Fibroblast of lung (primary cell): ENCODE measurements around the gene COG5. TPM values are rescaled to one million over a fixed set of nuclear protein-coding genes. Genes with fewer than 3 reads are reported as not detected.

Source experiments
- DNase-seq, 2 donors: peaks; one replicate each; pipeline versions ENCODE4 v3.0.0 to v3.0.0-alpha.2; 2010; ENCODE audit warnings: low read depth in 2 of 2
- H2AFZ ChIP-seq: 2 replicates; pipeline ENCODE4 v1.5.1; 2012; ENCODE audit warnings: low read length, control low read depth, inconsistent platforms
- H3K27ac ChIP-seq: 2 replicates; pipeline ENCODE4 v1.5.1; 2011; ENCODE audit warnings: low read length, control low read depth; ENCODE audit not compliant: insufficient read depth
- H3K27me3 ChIP-seq: 2 replicates; pipeline ENCODE4 v1.5.1; 2011; ENCODE audit warnings: mild to moderate bottlenecking, low read length; ENCODE audit not compliant: control insufficient read depth, insufficient read depth
- H3K36me3 ChIP-seq: 2 replicates; pipeline ENCODE4 v1.5.1; 2011; ENCODE audit warnings: low read length; ENCODE audit not compliant: control insufficient read depth, insufficient read depth
- H3K4me1 ChIP-seq: 2 replicates; pipeline ENCODE4 v1.5.1; 2011; ENCODE audit warnings: low read length; ENCODE audit not compliant: control insufficient read depth, insufficient read depth; ENCODE audit errors: extremely low read depth
- H3K4me2 ChIP-seq: 2 replicates; pipeline ENCODE4 v1.5.1; 2011; ENCODE audit warnings: low read length, control low read depth; ENCODE audit not compliant: insufficient read depth; ENCODE audit errors: extremely low read depth
- H3K4me3 ChIP-seq, 4 experiments: fragments of 200-600 bp in 1 of 4; sonication (generic) in 1 of 4; replicated peaks in 1 of 4; 2 replicates each; pipeline ENCODE4 v1.5.1; 2011 to 2016; ENCODE audit warnings: low read length in 4 of 4, low read depth in 3 of 4, mild to moderate bottlenecking in 3 of 4, control low read depth in 2 of 4, inconsistent platforms in 1 of 4, mixed read lengths in 1 of 4; ENCODE audit not compliant: insufficient read depth in 1 of 4; ENCODE audit errors: control extremely low read depth in 1 of 4
- H3K79me2 ChIP-seq: 2 replicates; pipeline ENCODE4 v1.5.1; 2012; ENCODE audit warnings: mild to moderate bottlenecking, low read length, inconsistent platforms; ENCODE audit not compliant: control insufficient read depth, insufficient read depth
- H3K9ac ChIP-seq: 2 replicates; pipeline ENCODE4 v1.5.1; 2011; ENCODE audit warnings: mild to moderate bottlenecking, low read length, control low read depth; ENCODE audit not compliant: insufficient read depth
- H3K9me3 ChIP-seq: 2 replicates; pipeline ENCODE4 v1.5.1; 2012; ENCODE audit warnings: low read depth, low read length; ENCODE audit not compliant: control insufficient read depth, insufficient read depth
- H4K20me1 ChIP-seq: 2 replicates; pipeline ENCODE4 v1.5.1; 2011; ENCODE audit warnings: low read length; ENCODE audit not compliant: control insufficient read depth, insufficient read depth; ENCODE audit errors: extremely low read depth
- CTCF ChIP-seq, 2 donors: IDR thresholded peaks in 1 of 2; conservative IDR thresholded peaks in 1 of 2; 1 replicate in 1 of 2; 2 replicates in 1 of 2; pipeline ENCODE4 v1.5.1; 2011 to 2012; ENCODE audit warnings: low read length in 2 of 2, control low read depth in 1 of 2, inconsistent platforms in 1 of 2, low read depth in 1 of 2, mild to moderate bottlenecking in 1 of 2
- EZH2 ChIP-seq: IDR thresholded peaks from 2 replicates; pipeline ENCODE4 v1.5.1; 2012; ENCODE audit warnings: low read length, control low read depth, mild to moderate bottlenecking; ENCODE audit errors: missing control alignments
- polyA plus RNA-seq, 2 donors: library from polyadenylated mRNA; depleted of rRNA in 1 of 2; stranded (reverse) in 1 of 2; unstranded in 1 of 2; fragments of >200 nt; gene quantifications; 2 replicates each; pipeline ENCODE4 v1.2.1, GENCODE V29; 2011 to 2012; ENCODE audit warnings: missing spikeins in 1 of 2
- total RNA-seq: library from RNA; depleted of rRNA; stranded (reverse); fragments of >200 nt; gene quantifications from 2 replicates; pipeline ENCODE4 v1.2.1, GENCODE V29; 2014

The COG5 gene
- total and polyA plus RNA-seq, 2 donors (not counting 1 experiment from before 2014, with no cell fraction given), result 34.5 to 40.3 TPM

GRCh38 chr7:107387573-107388219 is 176.0 kb downstream of the COG5 start:
- no peaks in the 10 kb centered on the region for H3K36me3 ChIP-seq
- TF ChIP-seq CTCF (conservative IDR thresholded peaks at IDR 0.05 in 1 of 2, IDR thresholded peaks at IDR 0.05 in 1 of 2; ENCODE audit: low read depth in 1 of 2, low read length in 2 of 2), result no peak
- no peak for TF ChIP-seq EZH2
- no peaks in the 10 kb centered on the region for H3K9me3 ChIP-seq
- peak; percentile 89 to 90 for DNase-seq
- H3K9ac ChIP-seq, result no peak overlapping the region
- peaks cover 6% of the 10 kb centered on the region for H3K4me1 ChIP-seq
- H4K20me1 ChIP-seq, result no peaks in the 10 kb centered on the region
- H3K27me3 ChIP-seq, result no peaks in the 10 kb centered on the region
- no peak overlapping the region for H3K4me3 ChIP-seq
- H2AFZ ChIP-seq, result no peak overlapping the region
- peak overlapping the region; percentile 37 for H3K4me2 ChIP-seq
- H3K79me2 ChIP-seq, result no peaks in the 10 kb centered on the region
- peak overlapping the region; percentile 26 for H3K27ac ChIP-seq

- no peaks in the 10 kb centered on the region for H3K9me3 ChIP-seq
- H3K79me2 ChIP-seq, result no peaks in the 10 kb centered on the region
- H4K20me1 ChIP-seq, result no peaks in the 10 kb centered on the region
- H3K27ac ChIP-seq, result peak overlapping the region; percentile 26
- H3K4me1 ChIP-seq, result peaks cover 6% of the 10 kb centered on the region
- H3K36me3 ChIP-seq, result no peaks in the 10 kb centered on the region
- H3K4me2 ChIP-seq, result peak overlapping the region; percentile 33
- no peaks in the 10 kb centered on the region for H3K27me3 ChIP-seq
- no peak overlapping the region for H2AFZ ChIP-seq
- peak; percentile 40 to 44 for DNase-seq
- H3K4me3 ChIP-seq, result no peak overlapping the region
- TF ChIP-seq EZH2 (no peak), CTCF (conservative IDR thresholded peaks at IDR 0.05 in 1 of 2, IDR thresholded peaks at IDR 0.05 in 1 of 2; ENCODE audit: low read depth in 1 of 2, low read length in 2 of 2) (no peak)
- H3K9ac ChIP-seq, result no peak overlapping the region
Measured at GRCh38 chr7:107387128-107387527, 176.6 kb downstream of the COG5 start.

GRCh38 chr7:107386548-107387102 is 177.1 kb downstream of the COG5 start:
- Histone ChIP-seq H3K27ac (no peak overlapping the region), H3K9me3 (no peaks in the 10 kb centered on the region), H3K36me3 (no peaks in the 10 kb centered on the region), H3K79me2 (no peaks in the 10 kb centered on the region), H3K27me3 (no peaks in the 10 kb centered on the region), H3K4me1 (peaks cover 6% of the 10 kb centered on the region), H2AFZ (no peak overlapping the region), H3K9ac (no peak overlapping the region), H3K4me2 (no peak overlapping the region), H3K4me3 (no peak overlapping the region), H4K20me1 (no peaks in the 10 kb centered on the region)
- TF ChIP-seq CTCF (conservative IDR thresholded peaks at IDR 0.05 in 1 of 2, IDR thresholded peaks at IDR 0.05 in 1 of 2; ENCODE audit: low read depth in 1 of 2, low read length in 2 of 2), result no peak
- no peak for TF ChIP-seq EZH2
- DNase-seq, result peak in 1 of 2 donors; percentile 42
